Spleen (tissue), 7 donors: ENCODE results near the gene TUBD1.

Experiments
- POLR2A ChIP-seq, 3 donors: fragments of 450-650 bp; IDR thresholded peaks; one replicate each; pipeline ENCODE4 v1.5.1; 2017; ENCODE audit warnings: antibody characterized with exemption in 3 of 3, mild to moderate bottlenecking in 1 of 3
- POLR2AphosphoS5 ChIP-seq, 3 donors: sonication (generic); formaldehyde crosslinking; IDR thresholded peaks; one replicate each; pipeline ENCODE4 v1.5.1; 2017; ENCODE audit warnings: antibody characterized with exemption in 3 of 3
- TF ChIP-seq, protein P1 (sequence below), 11 experiments: fragments of 200-600 bp in 7 of 11; fragments of 450-650 bp in 4 of 11; sonication (generic) in 4 of 11; IDR thresholded peaks in 8 of 11; conservative IDR thresholded peaks in 3 of 11; 1 replicate in 7 of 11; 2 replicates in 4 of 11; pipeline versions ENCODE4 v1.4.0 to v1.8.0; 2016 to 2021; ENCODE audit warnings: antibody characterized with exemption in 11 of 11, inconsistent platforms in 4 of 11, mild to moderate bottlenecking in 1 of 11
- donor health status: DM: no; HTN: no; CAD: no; lungs with moderate emphysema.
- donor health status: DM: no; HTN: no; CAD: no.
- donor health status: DM: no; HTN: no; CAD: no.

DNA sequence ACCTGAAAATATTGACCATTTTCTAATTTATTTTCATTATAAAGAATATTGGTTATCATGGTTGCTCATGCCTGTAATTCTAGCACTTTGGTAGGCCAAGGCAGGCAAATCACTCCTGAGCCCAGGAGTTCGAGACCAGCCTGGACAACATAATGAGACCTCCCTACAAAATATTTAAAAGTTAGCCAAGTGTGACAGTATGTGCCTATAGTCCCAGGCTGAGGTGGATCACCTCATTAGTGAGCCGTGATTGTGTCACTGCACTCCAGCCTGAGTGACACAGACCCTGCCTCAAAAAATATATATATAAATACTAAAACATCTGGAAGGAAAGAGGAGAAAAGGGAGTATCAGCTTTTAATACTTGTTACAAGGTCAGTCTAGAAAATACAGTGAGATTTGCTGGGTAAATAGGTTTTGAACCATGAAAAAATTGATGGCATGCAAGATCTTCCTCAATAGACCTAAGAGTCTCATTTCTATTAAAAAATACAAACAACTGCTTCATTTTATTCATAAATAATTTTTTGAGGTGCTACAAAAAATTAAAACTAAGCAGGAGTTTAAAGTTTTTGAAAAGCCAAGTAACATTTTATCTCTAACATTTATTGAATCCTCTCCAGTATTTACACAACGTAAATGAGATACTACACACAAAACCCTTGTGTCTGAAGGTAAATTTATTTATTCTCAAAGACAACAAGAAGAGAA lies 47.7 kb downstream of the TUBD1 start:
- TF ChIP-seq, protein P1, sequence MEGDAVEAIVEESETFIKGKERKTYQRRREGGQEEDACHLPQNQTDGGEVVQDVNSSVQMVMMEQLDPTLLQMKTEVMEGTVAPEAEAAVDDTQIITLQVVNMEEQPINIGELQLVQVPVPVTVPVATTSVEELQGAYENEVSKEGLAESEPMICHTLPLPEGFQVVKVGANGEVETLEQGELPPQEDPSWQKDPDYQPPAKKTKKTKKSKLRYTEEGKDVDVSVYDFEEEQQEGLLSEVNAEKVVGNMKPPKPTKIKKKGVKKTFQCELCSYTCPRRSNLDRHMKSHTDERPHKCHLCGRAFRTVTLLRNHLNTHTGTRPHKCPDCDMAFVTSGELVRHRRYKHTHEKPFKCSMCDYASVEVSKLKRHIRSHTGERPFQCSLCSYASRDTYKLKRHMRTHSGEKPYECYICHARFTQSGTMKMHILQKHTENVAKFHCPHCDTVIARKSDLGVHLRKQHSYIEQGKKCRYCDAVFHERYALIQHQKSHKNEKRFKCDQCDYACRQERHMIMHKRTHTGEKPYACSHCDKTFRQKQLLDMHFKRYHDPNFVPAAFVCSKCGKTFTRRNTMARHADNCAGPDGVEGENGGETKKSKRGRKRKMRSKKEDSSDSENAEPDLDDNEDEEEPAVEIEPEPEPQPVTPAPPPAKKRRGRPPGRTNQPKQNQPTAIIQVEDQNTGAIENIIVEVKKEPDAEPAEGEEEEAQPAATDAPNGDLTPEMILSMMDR (IDR thresholded peaks at IDR 0.05 in 8 of 11, conservative IDR thresholded peaks at IDR 0.05 in 3 of 11) = no peak
- TF ChIP-seq POLR2A (IDR thresholded peaks at IDR 0.05) (no peak), POLR2AphosphoS5 (IDR thresholded peaks at IDR 0.05) (peak in 1 of 3 donors; percentile 70)
